CD4-positive, alpha-beta T cell (primary cell): ENCODE measurements around the gene MRPS23. TPM values are rescaled to one million over a fixed set of nuclear protein-coding genes. Genes with fewer than 3 reads are reported as not detected.
A peak's percentile ranks its signal among the peaks of the same experiment; 100 is the strongest.

Source experiments
- ATAC-seq: fragments of 200-7000 bp; cut with Tn5 transposase; one replicate; pipeline ENCODE4 v1.10.0; 2022; ENCODE audit warnings: mild to moderate bottlenecking; ENCODE audit not compliant: poor library complexity
- CTCF ChIA-PET: fragments of 350-600 bp; sonication (Branson Sonifier 250); formaldehyde crosslinking; loops from one replicate; lab custom pipeline; 2021; ENCODE audit warnings: antibody characterized with exemption, inconsistent platforms; lab: Charles Lee
- POLR2A ChIA-PET: fragments of 350-600 bp; sonication (Branson Sonifier 250); formaldehyde crosslinking; loops from one replicate; lab custom pipeline; 2021; ENCODE audit warnings: antibody characterized with exemption, inconsistent platforms; lab: Charles Lee
- DNase-seq, 14 experiments: peaks; one replicate each; pipeline ENCODE4 v3.0.0-alpha.2; 2013 to 2020; ENCODE audit warnings: mixed read lengths in 2 of 14
- H3K27ac ChIP-seq, 2 donors: one replicate each; pipeline versions ENCODE4 v1.5.1 to v1.7.0; 2013; ENCODE audit warnings: low read length in 2 of 2, low read depth in 1 of 2, mild to moderate bottlenecking in 1 of 2
- H3K27me3 ChIP-seq, 2 experiments: 1 replicate in 1 of 2; 2 replicates in 1 of 2; pipeline versions ENCODE4 v1.6.1 to v1.7.0; 2013; ENCODE audit warnings: low read length in 2 of 2, control low read depth in 1 of 2, mild to moderate bottlenecking in 1 of 2, moderate library complexity in 1 of 2; ENCODE audit not compliant: insufficient read depth in 2 of 2, control insufficient read depth in 1 of 2
- H3K36me3 ChIP-seq: one replicate; pipeline ENCODE4 v1.6.1; 2013; ENCODE audit warnings: low read length, control low read depth; ENCODE audit not compliant: insufficient read depth
- H3K4me1 ChIP-seq: one replicate; pipeline ENCODE4 v1.6.1; 2013; ENCODE audit warnings: low read length, control low read depth; ENCODE audit not compliant: insufficient read depth
- H3K4me3 ChIP-seq: one replicate; pipeline ENCODE4 v1.5.1; 2013; ENCODE audit warnings: mild to moderate bottlenecking, low read length, moderate library complexity
- H3K9me3 ChIP-seq, 2 experiments: 1 replicate in 1 of 2; 2 replicates in 1 of 2; pipeline versions ENCODE4 v1.6.1 to v1.7.0; 2013; ENCODE audit warnings: low read length in 2 of 2, mild to moderate bottlenecking in 2 of 2, control low read depth in 1 of 2, moderate library complexity in 1 of 2; ENCODE audit not compliant: control insufficient read depth in 1 of 2, insufficient read depth in 1 of 2
- H3K27ac Mint-ChIP-seq: one replicate; pipeline ENCODE4 v1.8.0; 2020; ENCODE audit warnings: mixed read lengths
- H3K27me3 Mint-ChIP-seq: one replicate; pipeline ENCODE4 v1.8.0; 2021; ENCODE audit warnings: mixed read lengths
- H3K36me3 Mint-ChIP-seq: one replicate; pipeline ENCODE4 v1.8.0; 2021; ENCODE audit warnings: low read depth, mixed read lengths
- H3K4me1 Mint-ChIP-seq: one replicate; pipeline ENCODE4 v1.8.0; 2021; ENCODE audit warnings: low read depth, mixed read lengths
- H3K4me3 Mint-ChIP-seq: one replicate; pipeline ENCODE4 v1.8.0; 2020; ENCODE audit warnings: mild to moderate bottlenecking, mixed read lengths
- H3K9me3 Mint-ChIP-seq: one replicate; pipeline ENCODE4 v1.8.0; 2020; ENCODE audit warnings: mixed read lengths
- CTCF ChIP-seq: fragments of 200-600 bp; IDR thresholded peaks from one replicate; pipeline ENCODE4 v1.8.0; 2022; ENCODE audit warnings: antibody characterized with exemption, mild to moderate bottlenecking
- intact Hi-C, 2 experiments: fragments of 100-400 bp; cut with DNase I in 1 of 2; cut with micrococcal nuclease in 1 of 2; formaldehyde crosslinking; loops; one replicate each; pipeline versions ENCODE4 v1.15.1 to v1.9.0; 2023 to 2025; cut with DNase I, micrococcal nuclease
- total RNA-seq, 174 experiments: library from RNA in 2 of 174; stranded (reverse) in 2 of 174; gene quantifications; one replicate each; pipeline ENCODE4 v1.2.3 and lab custom pipeline; 2021 to 2026

MRPS23 gene
- total RNA-seq, 2 experiments from 2014 or later: 14.6 to 14.7 TPM

DNA sequence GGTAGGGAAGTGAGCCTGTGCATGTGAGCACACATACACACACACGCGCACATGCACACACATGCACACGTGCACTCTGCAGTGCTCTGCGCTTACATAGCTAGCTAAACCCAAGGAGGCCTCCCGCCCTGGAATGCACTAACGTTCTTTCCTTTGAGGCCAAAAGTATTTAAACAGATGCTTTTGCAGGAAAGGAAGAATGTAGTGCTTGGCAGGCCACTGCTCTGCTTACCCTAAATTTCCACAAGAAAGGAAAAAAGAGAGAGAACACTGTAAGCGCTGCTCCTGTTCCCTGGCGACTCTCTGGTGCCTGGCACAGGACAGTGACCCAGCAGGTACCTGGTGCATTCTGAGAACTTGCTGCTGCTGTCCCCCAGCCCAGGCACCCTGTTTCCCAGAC lies 31.3 kb upstream of the MRPS23 start:
- H3K4me1 ChIP-seq: peaks cover 7% of the 10 kb centered on the region
- no peak overlapping the region for H3K4me3 ChIP-seq
- no peaks in the 10 kb centered on the region for H3K36me3 Mint-ChIP-seq
- no peaks in the 10 kb centered on the region for H3K9me3 Mint-ChIP-seq
- ATAC-seq (no peak), DNase-seq (no peak)
- H3K4me1 Mint-ChIP-seq: peaks cover 13% of the 10 kb centered on the region
- no peak for TF ChIP-seq CTCF
- ChIA-PET CTCF (no interaction called here), POLR2A (no interaction called here)
- no peaks in the 10 kb centered on the region for H3K9me3 ChIP-seq
- H3K4me3 Mint-ChIP-seq: no peak overlapping the region
- H3K27ac ChIP-seq: no peak overlapping the region
- H3K36me3 ChIP-seq: no peaks in the 10 kb centered on the region
- H3K27me3 ChIP-seq: no peaks in the 10 kb centered on the region
- intact Hi-C loops: no loop called here
- H3K27ac Mint-ChIP-seq: no peak overlapping the region
- peaks cover 8% of the 10 kb centered on the region for H3K27me3 Mint-ChIP-seq

- peaks cover 11% of the 10 kb centered on the region for H3K27me3 Mint-ChIP-seq
- H3K27ac Mint-ChIP-seq: no peak overlapping the region
- H3K4me1 Mint-ChIP-seq: peaks cover 13% of the 10 kb centered on the region
- DNase-seq (peak in 3 of 14 experiments; percentile 21 to 37 (median 31)), ATAC-seq (peak; percentile 74)
- H3K27ac ChIP-seq: no peak overlapping the region
- H3K36me3 ChIP-seq: no peaks in the 10 kb centered on the region
- no peak overlapping the region for H3K4me3 ChIP-seq
- TF ChIP-seq CTCF: no peak
- H3K9me3 Mint-ChIP-seq: no peaks in the 10 kb centered on the region
- ChIA-PET CTCF (no interaction called here), POLR2A (no interaction called here)
- H3K9me3 ChIP-seq: no peaks in the 10 kb centered on the region
- peaks cover 0 to 2% of the 10 kb centered on the region in 2 experiments for H3K27me3 ChIP-seq
- no peaks in the 10 kb centered on the region for H3K36me3 Mint-ChIP-seq
- H3K4me1 ChIP-seq: peaks cover 8% of the 10 kb centered on the region
- H3K4me3 Mint-ChIP-seq: no peak overlapping the region
- intact Hi-C loops: no loop called here
Measured at GRCh38 chr17:57880086-57880456, 30.2 kb upstream of the MRPS23 start.

GRCh38 chr17:57879437-57880085 lies 29.7 kb upstream of the MRPS23 start:
- H3K27ac ChIP-seq: no peak overlapping the region
- ChIA-PET POLR2A (no interaction called here), CTCF (no interaction called here)
- intact Hi-C loops: no loop called here
- no peak overlapping the region for H3K4me3 Mint-ChIP-seq
- H3K4me1 ChIP-seq: peaks cover 13% of the 10 kb centered on the region
- peaks cover 11% of the 10 kb centered on the region for H3K27me3 Mint-ChIP-seq
- H3K27ac Mint-ChIP-seq: no peak overlapping the region
- ATAC-seq: no peak
- DNase-seq: no peak
- no peaks in the 10 kb centered on the region for H3K36me3 ChIP-seq
- no peaks in the 10 kb centered on the region for H3K9me3 Mint-ChIP-seq
- peaks cover 13% of the 10 kb centered on the region for H3K4me1 Mint-ChIP-seq
- H3K4me3 ChIP-seq: no peak overlapping the region
- no peaks in the 10 kb centered on the region for H3K36me3 Mint-ChIP-seq
- no peak for TF ChIP-seq CTCF
- H3K9me3 ChIP-seq: no peaks in the 10 kb centered on the region
- peaks cover 4% of the 10 kb centered on the region in 2 experiments for H3K27me3 ChIP-seq
